ENCODE data around the gene GPAT2. TPM values are rescaled to one million over a fixed set of nuclear protein-coding genes. Genes with fewer than 3 reads are reported as not detected.
"Not testable (repeated sequence)": the region's sequence is repeated elsewhere in the genome, so short reads cannot be mapped to it uniquely, and the experiment has no call there.

GPAT2 gene
- total and polyA plus RNA-seq, 2 of the 13 experiments (the other 11 are each of a cell fraction or from before 2014, with no cell fraction given), result not detected

DNA sequence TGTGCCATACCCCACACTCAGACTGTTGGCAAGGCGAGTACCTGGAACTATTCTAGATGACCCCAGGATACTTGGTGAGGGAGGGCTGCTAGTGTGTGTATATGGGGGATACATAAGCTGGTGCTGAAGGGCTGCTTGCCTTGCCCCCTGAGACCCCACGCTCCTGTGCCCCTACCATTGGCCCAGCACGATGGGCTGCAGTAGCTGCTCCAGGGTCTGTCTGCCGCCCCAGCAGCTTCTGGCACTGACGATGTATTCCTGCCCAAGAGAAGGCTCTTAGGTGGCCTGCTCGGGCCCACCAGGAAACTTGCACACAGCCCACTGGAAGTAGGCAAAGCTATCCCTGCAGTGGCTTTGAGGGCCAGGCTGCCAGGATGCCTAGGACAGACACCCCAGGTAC is 9.0 kb downstream of the GPAT2 start:
- H3K9ac ChIP-seq (ENCODE audit: insufficient read depth, low read depth, low read length); H3K4me1 ChIP-seq (ENCODE audit: insufficient read depth, low read length); ATAC-seq; H3K79me2 ChIP-seq (ENCODE audit: insufficient read depth, low read length); in situ Hi-C loops (cut with HindIII; ENCODE audit: extremely low pct_ligation_motif_present, low pct_unique_long_range_greater_than_20kb); H3K9me3 ChIP-seq (ENCODE audit: low read length); POLR2A ChIA-PET; H3K27me3 ChIP-seq (ENCODE audit: control insufficient read depth in 1 of 2, insufficient read depth in 2 of 2, low read length in 2 of 2); H4K20me1 ChIP-seq (ENCODE audit: insufficient read depth, low read length); DNase-seq (ENCODE audit: low spot score); H3K27ac ChIP-seq (ENCODE audit: extremely low read length, insufficient read depth, low read length); H3K36me3 ChIP-seq (replicated peaks in 1 of 2; ENCODE audit: control insufficient read depth in 1 of 2, insufficient read depth in 2 of 2, low read length in 2 of 2); FAIRE-seq; CTCF ChIA-PET (ENCODE audit: low intra/inter-chr PET ratio, low total read pairs); BruUV-seq (replicated peaks); H2AFZ ChIP-seq (ENCODE audit: low read length); H3K4me3 ChIP-seq (replicated peaks in 1 of 3; ENCODE audit: insufficient read depth in 1 of 3, low read depth in 2 of 3, low read length in 3 of 3); H3K4me2 ChIP-seq (ENCODE audit: low read depth, low read length): not testable (repeated sequence)
- intact Hi-C loops (cut with micrococcal nuclease; ENCODE audit: unreplicated experiment), result loop anchor here (10.0 kb wide), 2 partner anchors 89 to 149 kb away; partner anchors contain the start of gene ADRA2B
- no CpG with 5 or more reads among the region's 6 CpGs for WGBS (ENCODE audit: low lambda C conversion rate)

DNA sequence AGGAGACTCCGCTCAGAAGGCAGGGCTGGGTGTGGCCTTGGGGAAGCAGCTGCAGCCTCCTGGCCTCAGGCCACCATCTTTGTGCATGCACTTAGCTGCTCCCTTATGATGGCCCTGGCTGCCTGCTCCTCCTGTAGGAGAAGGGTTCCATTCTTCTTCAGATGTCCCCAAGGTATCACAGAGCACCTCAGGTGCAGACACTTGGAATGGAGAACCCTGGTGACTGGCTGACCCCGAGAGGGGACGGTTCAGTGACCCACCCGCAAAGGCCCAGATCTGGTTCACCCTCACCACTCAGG is 9.6 kb downstream of the GPAT2 start:
- H3K79me2 ChIP-seq (ENCODE audit: insufficient read depth, low read length), result no peaks in the 10 kb centered on the region
- 70% methylated on average over 2 of the region's 4 CpGs for WGBS (ENCODE audit: low lambda C conversion rate)
- no peaks in the 10 kb centered on the region for H3K9me3 ChIP-seq (ENCODE audit: low read length)
- DNase-seq (ENCODE audit: low spot score) (no peak), ATAC-seq (no peak), FAIRE-seq (no peak)
- intact Hi-C loops (cut with micrococcal nuclease; ENCODE audit: unreplicated experiment) (loop anchor here (10.0 kb wide), 2 partner anchors 90 to 150 kb away; partner anchors contain the start of gene ADRA2B), in situ Hi-C loops (cut with HindIII; ENCODE audit: extremely low pct_ligation_motif_present, low pct_unique_long_range_greater_than_20kb) (no loop called here)
- BruUV-seq (replicated peaks), result no TSS peak
- H3K36me3 ChIP-seq (replicated peaks in 1 of 2; ENCODE audit: control insufficient read depth in 1 of 2, insufficient read depth in 2 of 2, low read length in 2 of 2), result no peaks in the 10 kb centered on the region
- H4K20me1 ChIP-seq (ENCODE audit: insufficient read depth, low read length), result no peaks in the 10 kb centered on the region
- H3K27me3 ChIP-seq (ENCODE audit: control insufficient read depth in 1 of 2, insufficient read depth in 2 of 2, low read length in 2 of 2), result peaks cover 0 to 1% of the 10 kb centered on the region in 2 experiments; a peak in 2 of 5 replicates
- POLR2A ChIA-PET, result no interaction called here
- no peak overlapping the region for H3K27ac ChIP-seq (ENCODE audit: extremely low read length, insufficient read depth, low read length)
- no peak overlapping the region for H3K4me3 ChIP-seq (replicated peaks in 1 of 3; ENCODE audit: insufficient read depth in 1 of 3, low read depth in 2 of 3, low read length in 3 of 3)
- no peak overlapping the region for H3K4me2 ChIP-seq (ENCODE audit: low read depth, low read length)
- no peaks in the 10 kb centered on the region for H3K4me1 ChIP-seq (ENCODE audit: insufficient read depth, low read length)
- no peak overlapping the region for H3K9ac ChIP-seq (ENCODE audit: insufficient read depth, low read depth, low read length)
- no peak for TF ChIP-seq ZNF615 (CRISPR knock-in tag; IDR thresholded peaks at IDR 0.05; ENCODE audit: borderline replicate concordance)
- TF ChIP-seq, protein P1, sequence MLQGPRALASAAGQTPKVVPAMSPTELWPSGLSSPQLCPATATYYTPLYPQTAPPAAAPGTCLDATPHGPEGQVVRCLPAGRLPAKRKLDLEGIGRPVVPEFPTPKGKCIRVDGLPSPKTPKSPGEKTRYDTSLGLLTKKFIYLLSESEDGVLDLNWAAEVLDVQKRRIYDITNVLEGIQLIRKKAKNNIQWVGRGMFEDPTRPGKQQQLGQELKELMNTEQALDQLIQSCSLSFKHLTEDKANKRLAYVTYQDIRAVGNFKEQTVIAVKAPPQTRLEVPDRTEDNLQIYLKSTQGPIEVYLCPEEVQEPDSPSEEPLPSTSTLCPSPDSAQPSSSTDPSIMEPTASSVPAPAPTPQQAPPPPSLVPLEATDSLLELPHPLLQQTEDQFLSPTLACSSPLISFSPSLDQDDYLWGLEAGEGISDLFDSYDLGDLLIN (CRISPR knock-in tag; IDR thresholded peaks at IDR 0.05; ENCODE audit: borderline replicate concordance), result no peak
- CTCF ChIA-PET (ENCODE audit: low intra/inter-chr PET ratio, low total read pairs), result no interaction called here
- no peak overlapping the region for H2AFZ ChIP-seq (ENCODE audit: low read length)

Measured in HepG2 (cell line).